GM04504 (cell line): ENCODE data around the gene SNRNP25.

Source experiments
- DNase-seq: peaks from one replicate; pipeline ENCODE4 v3.0.0-alpha.2; 2012; ENCODE audit warnings: low read depth

Gene SNRNP25

GRCh38 chr16:104928-105327, 51.3 kb downstream of the SNRNP25 start:
- no peak for DNase-seq

- DNase-seq, result no peak
Observed at GRCh38 chr16:105521-105920, 51.9 kb downstream of the SNRNP25 start.

- peak; percentile 48 for DNase-seq
Observed at GRCh38 chr16:106623-107324, 53.1 kb downstream of the SNRNP25 start.
